NCI-H1105 treated with DMSO at 0.1 percent for 48 hours (cell line): ENCODE results near the gene COBLL1.

Experiments used
- DNase-seq: peaks from one replicate; lab custom pipeline; 2025; lab: John Stamatoyannopoulos, UW

The COBLL1 gene

DNA sequence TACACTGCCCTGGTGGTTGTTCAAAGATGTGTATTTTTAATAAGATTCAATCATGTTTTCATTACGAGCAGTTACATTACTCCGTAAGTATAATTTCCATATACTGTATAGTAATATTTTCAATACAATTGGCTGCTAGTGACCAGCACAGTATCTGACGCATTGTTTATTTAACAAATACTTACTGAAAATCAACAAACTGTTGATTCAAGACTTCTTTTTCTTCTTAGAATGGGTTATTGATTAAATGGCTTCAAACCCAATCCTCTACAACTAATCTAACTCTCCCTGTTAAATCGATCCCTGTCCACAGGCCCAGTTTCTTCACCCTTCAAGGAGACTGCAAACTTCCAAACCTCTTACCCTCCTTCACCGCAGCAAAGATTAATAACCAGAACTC lies 18.5 kb downstream of the COBLL1 start:
- DNase-seq = no peak

DNA sequence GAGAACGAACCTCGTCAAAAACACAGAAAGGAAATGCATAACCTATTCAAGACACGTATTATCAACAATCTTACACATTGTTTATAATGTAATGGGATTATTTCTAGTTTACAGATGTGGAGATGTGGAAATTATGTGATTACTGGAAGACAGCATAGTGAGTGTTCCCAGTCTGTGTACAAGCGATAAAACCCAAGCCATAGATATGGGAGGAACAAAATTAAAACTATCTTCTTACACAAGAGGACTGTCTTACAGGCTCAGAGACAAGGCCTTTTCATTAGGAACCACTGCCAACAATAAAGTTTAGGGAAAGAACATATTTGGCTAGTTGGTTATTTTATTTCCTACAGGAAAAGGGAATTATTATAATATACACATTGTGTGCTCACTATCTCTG lies 20.3 kb downstream of the COBLL1 start:
- no peak for DNase-seq

DNA sequence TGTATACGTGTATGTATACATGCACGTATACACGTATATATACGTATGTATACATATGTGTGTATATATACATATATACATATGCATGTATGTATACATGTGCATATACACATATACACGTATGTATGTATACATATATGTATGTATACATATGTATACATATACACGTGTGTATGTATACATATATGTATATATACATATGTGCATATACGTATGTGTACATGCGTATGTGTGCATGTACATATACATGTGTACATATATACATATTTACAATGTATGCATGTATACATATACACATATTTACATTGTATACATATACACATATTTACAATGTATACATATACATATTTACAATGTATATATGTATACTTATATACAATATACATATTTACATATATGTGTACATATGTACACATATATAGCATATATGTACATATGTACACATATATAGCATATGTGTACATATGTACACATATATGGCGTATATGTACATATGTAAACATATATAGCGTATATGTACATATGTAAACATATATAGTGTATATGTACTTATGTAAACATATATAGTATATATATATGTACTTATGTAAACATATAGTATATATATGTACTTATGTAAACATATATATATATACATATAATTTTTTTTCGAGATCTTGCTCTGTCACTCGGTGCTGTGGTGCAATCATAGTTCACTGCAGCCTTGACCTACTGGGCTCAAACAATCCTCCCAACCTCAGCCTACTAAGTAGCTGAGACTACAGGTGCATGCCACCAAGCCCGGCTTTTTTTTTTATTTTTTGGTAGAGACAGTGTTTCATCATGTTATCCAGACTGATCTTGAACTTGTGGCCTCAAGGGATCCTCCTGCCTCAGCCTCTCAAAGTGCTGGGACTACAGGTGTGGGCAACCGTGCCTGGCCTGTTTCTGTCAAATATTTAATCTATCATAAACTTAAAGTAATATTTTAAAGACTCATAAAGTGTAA lies 23.2 kb downstream of the COBLL1 start:
- no peak for DNase-seq

DNA sequence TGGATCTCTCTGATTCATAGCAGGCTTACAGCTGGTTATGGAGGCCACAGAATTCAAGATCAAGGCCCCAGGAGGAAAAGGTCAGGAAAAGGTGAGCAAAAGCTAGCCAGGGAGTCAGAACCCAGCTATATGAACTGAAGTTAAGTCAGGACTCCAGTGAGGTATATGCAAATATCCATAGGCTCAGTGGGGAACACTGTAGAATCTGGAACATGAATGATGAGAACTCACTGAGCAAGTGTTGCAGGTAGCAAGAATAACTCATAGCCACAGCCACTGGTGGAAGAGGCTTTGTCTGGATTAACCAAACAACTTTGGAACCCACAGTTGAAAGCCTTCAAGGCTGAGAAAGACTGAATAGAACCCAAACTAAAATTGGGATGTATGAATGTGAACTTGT lies 24.7 kb downstream of the COBLL1 start:
- no peak for DNase-seq

DNA sequence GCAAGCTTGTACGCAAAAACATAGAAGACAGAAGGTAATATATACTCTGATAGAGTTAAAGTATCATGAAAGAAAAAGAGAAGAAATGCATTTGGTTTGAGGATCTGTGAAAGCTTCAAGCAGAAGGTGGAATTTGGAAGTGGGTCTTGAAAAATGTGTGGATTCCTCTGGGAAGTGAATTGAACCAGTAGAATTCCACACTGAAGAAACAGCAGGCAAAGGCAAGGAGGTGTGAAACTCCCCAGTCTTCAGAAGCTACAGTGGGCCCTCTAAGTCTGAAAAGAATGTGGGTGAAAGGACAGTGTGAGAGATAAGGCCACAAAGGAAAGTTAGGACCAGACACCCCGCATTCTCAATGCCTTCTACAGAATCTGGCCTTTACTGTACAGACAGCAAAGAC lies 25.6 kb downstream of the COBLL1 start:
- DNase-seq = no peak

DNA sequence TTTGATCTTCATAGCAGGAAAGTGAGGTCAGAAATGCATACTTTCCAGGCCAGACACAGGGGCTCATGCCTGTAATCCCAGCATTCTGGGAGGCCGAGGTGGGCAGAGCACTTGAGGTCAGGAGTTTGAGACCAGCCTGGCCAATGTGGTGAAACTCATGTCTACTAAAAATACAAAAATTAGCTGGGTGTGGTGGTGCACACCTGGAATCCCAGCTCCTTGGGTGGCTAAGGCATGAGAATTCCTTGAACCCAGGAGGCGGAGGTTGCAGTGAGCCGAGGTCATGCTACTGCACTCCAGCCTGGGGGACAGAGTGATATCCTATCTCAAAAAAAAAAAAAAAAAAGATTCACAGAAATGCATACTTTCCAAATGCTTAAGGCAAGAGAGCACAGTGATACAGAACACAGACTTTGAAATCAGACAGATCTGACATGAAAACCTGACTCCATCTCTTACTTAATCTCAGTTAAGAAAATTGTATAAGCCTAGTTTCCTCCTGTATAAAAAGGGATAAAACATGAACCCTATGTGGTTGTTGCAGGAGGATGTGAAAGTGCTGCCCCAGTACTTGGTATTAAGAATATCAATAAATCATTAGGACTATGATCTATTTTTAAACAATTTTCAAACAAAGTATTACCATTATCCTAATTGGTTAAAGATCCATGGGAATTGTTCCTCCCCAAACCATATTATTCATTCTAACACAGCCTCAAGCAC lies 26.4 kb downstream of the COBLL1 start:
- no peak for DNase-seq

DNA sequence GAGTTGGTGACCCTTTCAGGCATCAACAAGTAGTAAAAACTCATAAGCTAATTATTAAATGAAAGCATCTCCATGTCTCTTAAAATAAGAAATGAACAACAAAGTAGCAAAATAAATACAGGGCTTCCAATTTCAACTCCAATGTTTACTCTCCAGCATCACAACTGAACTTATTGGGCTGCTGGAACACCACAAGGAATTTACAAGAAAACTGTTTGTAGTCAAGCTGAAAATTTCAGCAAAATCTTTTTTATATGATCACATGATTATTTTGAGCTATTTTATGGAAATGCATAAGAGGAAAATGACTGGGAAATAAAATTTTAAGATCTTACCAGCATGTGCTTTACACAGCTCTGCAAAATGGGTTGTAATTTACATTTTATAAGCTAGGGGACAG lies 28.1 kb downstream of the COBLL1 start:
- DNase-seq = no peak

DNA sequence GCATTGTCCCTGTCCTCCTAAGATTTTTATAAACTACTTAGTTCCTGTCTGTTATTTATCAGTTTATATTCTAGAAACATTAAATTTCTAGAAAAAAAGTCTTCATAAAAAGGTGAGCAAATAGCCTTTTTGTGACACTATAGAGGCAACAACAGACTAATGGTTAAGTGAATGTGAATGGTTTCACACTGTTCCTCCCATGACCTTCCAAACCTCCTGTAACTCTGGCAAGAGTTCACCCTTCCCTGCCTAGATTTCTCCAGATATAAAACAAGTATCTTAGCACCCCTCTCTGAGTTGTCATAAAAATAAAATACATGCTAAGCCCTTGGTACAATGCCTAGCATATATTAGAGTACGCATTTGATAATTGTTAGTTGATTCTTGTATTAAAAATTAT lies 29.2 kb downstream of the COBLL1 start:
- no peak for DNase-seq

DNA sequence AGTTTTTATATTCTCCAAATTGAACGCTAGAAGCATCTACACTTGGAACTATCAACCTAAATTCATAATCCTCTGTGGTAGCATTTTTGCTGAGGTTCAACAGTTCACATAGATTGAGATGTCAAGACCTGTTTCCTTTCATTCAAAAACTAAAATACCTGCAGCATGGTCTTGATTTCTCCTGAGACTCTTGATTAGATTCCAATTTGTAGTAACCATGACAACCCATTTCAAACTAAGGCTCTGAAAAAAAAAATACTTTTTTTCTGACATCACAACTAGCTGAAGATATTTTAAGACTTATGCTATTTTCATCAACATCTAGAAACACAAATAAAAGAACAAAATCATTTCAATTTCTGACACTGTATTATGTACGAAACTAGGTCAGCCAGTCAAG lies 29.8 kb downstream of the COBLL1 start:
- no peak for DNase-seq

DNA sequence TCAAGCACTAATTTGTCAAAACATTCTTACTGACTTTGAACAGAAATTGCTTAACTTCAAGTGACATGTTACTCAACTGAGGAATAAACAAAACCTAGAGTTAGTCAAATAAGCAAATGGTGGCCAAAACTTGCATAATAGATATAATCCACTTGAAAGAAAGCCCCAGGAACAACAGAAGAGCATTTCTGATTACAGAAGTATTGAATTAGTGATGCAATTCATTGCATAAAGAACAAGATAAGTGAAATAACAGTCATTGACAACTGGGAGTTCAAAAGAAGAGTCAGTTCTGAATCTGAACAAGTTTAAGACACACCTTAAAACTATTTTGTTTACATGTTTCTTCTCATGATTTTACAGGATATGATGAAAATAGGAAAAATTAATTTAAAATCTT lies 30.8 kb downstream of the COBLL1 start:
- no peak for DNase-seq

DNA sequence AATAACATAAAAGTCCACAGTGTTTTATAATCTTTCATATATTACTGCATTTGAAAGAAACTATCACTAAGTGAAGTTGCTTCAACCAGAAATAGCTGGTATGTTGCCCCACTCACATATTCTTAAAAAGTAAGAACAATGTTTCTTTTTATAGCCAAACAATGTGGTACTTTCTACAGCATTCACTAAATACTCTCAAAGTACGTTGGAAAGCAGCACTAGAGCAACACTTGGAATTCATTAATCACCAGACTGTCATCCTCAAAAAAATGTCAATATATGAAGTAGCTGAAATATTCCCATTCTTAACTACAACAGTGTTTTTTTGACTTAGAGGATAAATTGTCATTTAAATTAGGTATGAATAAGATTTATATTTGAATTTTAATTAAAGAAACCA lies 32.8 kb downstream of the COBLL1 start:
- no peak for DNase-seq

DNA sequence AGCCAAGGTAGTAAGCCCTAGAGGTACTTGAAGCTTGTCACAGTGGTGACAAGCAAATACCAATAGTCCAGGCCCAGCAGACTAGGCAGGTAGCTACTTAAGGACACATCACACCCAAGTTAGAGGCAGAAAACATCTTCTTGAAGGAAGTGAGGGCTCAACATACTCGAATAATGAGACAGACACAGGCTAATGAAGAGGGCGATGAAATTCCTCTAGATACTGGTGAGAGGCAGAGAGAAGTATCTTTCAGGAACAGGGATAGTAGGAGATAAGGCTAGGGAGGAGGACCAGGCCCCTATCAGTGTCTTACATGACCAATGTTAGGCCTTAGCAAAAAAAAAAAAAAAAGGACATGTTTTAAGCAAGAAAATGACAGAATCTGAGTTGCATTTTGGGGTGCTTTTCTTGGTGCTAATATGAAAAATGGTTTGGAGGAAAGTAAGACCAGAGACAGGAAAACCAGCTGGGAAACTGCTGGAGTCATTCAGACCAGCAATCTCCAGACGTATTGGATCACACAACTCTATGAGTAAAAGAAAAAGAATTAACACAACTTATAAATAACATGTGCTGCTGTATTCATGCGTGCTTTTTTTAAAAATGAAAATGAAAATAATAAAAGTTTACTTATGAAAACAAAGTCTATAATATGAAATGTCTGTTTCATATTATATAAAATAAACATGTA lies 37.7 kb downstream of the COBLL1 start:
- DNase-seq = no peak

DNA sequence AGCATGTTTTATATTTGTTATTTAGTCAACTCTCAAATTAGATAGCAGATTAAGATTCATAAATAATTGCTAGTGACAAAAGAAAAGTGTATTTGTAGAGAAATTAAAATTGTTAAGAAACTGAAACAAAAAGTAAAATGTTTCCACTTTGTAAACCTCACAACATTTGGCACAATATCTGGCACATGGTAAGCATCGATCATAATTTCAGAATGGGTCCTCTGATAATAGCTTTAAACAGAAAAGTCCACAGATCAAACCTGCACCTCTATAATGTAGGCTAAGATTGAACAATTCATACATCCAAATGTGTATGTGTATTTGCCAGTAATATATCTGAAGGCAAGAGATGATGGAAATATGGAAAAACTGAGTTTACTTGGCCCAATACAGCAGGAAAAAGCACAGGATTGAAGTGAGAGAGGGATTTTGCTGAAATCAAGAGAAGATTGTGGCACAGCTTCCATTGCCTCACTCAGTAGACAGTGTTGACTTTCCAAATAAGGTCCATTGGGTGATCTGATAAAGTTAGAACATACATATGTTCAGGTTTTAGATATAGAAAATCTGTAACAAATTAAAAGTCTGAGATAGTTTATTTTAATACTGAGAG lies 39.4 kb downstream of the COBLL1 start:
- DNase-seq = no peak

DNA sequence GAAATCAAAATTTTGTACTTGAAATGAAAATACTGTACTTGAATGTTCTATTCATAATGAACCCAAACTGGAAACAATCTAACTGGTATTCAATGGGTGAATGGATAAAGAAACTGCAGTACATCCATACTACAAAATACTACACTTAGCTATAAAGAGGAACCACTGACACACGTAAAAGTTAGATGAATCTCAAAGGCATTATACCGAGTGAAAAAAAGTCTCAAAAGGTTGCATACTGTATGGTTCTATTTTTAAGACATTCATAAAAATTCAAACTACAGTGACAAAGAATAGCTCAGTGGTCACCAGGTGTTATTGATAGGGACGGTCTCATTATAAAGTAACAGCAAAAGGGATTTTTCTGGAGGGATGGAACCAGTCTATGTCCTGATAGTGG lies 41.1 kb downstream of the COBLL1 start:
- no peak for DNase-seq

DNA sequence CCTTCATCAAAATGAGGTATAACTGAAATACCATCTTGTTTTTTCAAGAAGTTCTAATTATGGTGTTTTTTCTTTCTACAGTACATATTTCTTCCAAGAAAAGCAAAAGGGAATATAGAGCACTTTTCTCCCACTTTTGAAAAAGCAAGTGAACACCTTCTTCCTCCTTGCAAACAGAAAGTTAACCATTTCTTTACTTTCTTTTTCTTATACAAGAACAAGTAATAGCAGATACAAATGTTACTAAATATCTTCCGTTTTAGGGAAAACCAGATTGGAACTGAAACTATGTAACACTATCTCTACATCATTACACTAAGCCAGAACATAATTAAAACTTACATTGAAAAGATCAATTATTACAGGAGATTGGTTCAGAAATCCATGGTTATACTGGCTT lies 44.0 kb downstream of the COBLL1 start:
- DNase-seq = no peak

DNA sequence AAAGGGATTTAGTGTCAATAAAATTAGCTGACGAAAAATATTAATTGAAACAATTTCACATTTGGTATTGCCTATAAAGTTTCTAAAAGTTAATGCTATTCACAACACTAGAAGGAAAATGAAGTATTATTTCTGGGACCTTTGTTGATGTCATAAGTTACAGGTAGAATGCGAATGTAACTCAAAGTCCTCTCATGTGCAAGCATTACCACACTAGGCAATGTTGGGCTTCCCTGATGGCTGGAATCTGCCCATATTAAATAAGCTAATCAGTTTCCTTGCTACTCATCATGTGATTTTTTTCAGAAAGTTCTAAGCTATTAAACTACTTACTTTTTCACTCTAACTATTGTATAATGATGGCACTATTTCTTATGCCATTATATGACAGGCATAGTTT lies 44.6 kb downstream of the COBLL1 start:
- DNase-seq = no peak

DNA sequence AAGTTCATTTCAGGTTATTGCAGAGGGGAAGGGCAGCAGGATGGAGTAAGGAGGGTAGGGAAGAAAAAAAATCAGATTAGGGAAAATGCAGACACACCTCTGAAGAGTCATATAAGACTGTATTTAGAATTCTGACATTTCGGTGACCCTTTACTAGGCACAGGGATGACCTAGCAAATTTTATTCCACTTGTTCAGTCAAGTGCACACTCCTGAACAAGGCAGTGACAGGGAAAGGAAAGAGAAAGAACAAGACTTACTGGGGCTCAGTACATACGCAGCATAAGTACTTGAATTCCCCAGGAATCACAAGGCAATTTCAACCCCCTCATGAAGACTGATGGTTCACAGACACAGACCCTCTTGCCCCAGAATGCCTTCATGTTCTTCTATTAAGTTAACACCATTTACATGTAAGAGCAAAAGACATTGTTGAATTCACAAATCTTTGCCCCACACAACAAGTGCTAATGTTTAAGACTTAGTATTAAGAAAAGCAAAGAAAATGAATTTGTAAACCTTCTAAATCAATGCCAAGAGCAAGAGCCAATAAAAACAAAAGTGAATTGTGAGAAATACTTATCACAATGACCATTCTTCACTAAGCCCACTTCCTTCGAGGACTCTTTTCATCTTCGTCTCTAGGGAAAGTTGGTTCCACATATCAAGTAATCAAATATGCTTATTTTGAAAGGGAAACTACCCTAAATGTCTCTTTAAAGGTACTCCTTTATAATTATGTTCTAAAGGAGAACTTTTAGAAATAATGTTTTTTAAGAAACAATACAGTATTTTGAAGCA lies 47.0 kb downstream of the COBLL1 start:
- no peak for DNase-seq

DNA sequence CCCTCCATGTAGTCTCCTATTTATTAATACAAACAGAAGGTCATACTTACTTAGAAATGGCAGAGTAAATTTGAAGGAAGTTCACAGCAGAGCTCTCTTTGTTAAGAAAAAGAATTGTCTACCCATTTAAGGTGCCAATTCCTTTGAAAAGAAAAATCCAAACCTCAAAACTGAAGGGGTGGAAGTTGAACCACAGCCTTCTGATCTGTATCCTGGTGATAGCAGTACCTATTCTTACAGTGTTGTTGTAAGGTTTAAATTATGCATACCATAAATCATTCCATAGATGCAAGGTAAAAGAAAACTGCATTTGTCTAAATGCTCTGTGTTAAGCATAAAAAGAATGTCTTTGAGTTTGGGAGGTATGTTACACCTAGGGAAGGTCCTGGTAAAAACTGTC lies 47.6 kb downstream of the COBLL1 start:
- DNase-seq = no peak

DNA sequence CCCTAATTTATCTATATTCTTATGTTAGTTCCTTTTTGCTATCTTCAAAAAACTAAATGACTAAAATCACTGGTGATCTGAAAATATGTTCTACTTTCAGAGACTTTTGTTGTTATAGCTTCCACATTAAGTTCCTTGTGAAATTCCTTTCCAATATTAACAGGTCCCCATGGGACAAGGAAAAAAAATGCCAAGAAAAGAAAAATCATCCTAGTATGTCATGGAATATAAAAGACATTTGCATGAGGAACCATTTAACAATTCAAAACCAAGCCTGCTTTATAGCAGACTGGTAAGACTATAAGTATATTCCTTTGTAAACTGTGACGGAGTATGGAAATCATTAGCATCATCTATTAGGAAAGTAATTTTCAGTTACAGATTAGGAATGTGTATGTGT lies 48.1 kb downstream of the COBLL1 start:
- DNase-seq = no peak

DNA sequence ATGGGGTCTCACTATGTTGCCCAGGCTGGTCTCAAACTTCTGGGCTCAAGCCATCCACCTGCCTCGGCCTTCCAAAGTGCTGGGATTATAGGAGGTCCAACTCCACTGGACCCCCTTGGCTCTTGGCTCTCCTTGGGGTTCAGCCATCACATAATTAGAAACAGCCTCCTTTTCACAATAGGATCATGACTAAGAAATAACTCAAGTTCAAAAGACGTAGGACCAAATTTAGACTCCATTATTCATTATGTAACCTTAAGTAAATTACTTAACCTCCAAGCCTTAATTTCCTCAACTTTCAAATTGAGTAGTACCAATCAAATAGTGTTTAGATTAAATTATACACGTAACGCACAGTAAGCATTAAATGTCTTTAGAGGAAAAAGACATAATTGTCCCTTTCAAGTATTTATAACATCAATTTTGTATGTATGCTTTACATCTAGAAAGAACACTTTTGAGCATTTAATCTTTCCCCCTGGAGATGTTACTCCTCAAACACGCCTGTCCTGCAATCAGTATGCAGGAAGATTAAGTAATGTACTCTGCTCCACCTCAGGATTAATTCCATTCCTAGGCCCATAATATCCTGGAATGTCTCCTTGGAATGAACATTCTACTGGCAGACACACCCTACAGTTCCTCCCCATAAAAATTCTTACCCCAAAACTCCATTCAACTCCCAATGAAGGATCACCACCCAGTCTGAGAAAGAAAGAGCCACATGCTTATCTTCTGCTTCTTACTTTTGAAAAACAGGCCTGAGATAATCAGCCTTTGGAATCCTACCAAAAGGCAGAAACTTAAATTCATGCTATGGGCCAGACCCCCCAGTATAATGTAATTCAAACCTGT lies 49.1 kb downstream of the COBLL1 start:
- DNase-seq = no peak

DNA sequence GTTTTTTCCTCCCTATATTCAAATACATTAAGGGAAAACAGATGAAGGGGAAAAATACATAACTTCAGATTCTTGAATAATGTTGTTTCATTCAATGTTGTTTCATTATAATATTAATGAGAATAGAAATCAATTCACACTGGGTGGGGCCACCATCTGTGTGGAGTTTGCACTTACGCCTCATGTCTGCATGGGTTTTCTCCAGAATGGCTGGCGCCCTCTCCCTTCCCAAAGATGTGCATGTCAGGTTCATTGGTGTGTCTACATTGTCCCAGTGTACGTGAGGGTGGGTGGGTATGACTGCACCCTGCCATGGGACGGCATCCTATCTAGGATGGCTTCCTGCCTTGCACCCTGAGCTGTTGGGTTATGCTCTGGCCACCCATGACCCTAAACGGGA lies 51.7 kb downstream of the COBLL1 start:
- no peak for DNase-seq
